ENCODE measurements around the gene WNT7B.

The WNT7B gene

DNA sequence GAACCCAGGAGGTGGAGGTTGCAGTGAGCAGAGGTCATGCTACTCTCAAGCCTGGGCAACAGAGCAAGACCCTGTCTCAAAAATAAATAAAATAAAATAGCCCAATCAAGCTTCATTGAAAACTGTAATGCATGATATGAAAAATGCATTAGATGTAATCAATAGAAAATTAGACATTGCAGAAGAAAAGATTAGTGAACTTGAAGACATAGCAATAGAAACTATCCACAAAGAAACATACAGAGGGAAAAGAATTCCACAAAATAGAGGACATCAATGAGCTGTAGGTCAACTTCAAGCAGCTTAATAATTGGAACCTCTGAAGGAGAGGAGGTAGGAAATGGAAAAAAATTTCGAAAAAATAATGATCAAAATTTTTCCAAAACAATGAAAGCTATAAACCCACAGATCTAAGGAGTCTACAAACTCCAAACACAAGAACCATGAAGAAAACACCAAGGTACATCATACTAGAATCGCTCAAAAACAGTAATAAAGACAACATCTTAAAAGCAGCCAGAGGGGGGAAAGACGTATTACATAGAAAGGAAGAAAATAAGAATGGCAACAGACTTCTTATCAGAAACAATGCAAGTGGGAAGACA, 104.2 kb downstream of the WNT7B start:
- no peak for DNase-seq

- no peak for DNase-seq
Observed at GRCh38 chr22:45871721-45872120, 105.2 kb downstream of the WNT7B start.

Measured in right kidney (tissue), 1 donor.